Endothelial cell of umbilical vein (primary cell): ENCODE measurements around the gene STAB1. TPM values are rescaled to one million over a fixed set of nuclear protein-coding genes. Genes with fewer than 3 reads are reported as not detected.

Experiments used
- BruUV-seq: library from RNA; stranded (reverse); fragments of 400-500 nt; replicated peaks from 2 replicates; lab custom pipeline; 2021; lab: Mats Ljungman, UMichigan
- CTCF ChIA-PET: fragments of 300-600, 350-600 bp; sonication (Branson Sonifier 250); formaldehyde crosslinking; loops from one replicate; lab custom pipeline; 2021; ENCODE audit warnings: antibody characterized with exemption, inconsistent platforms; lab: Charles Lee
- POLR2A ChIA-PET: fragments of 300-600, 350-600 bp; sonication (Branson Sonifier 250); formaldehyde crosslinking; loops from one replicate; lab custom pipeline; 2021; ENCODE audit warnings: antibody characterized with exemption, inconsistent platforms; lab: Charles Lee
- DNase-seq: peaks from one replicate; pipeline ENCODE4 v3.0.0-alpha.2; 2011; ENCODE audit warnings: low read depth, low spot score
- FAIRE-seq: peaks from 2 replicates; lab custom pipeline; 2011; peaks lifted over from hg19 to GRCh38; lab: Jason Lieb, UNC
- H2AFZ ChIP-seq: 2 replicates; pipeline ENCODE4 v1.6.0; 2012; ENCODE audit warnings: low read depth, low read length, control low read depth, inconsistent platforms
- H3K27ac ChIP-seq: 2 replicates; pipeline ENCODE4 v1.5.1; 2011; ENCODE audit warnings: low read depth, mild to moderate bottlenecking, control low read depth, low read length, moderate library complexity; ENCODE audit not compliant: insufficient read depth
- H3K27me3 ChIP-seq, 2 experiments: 2 replicates each; pipeline versions ENCODE4 v1.6.0 to v1.6.1; 2011; ENCODE audit warnings: low read length in 2 of 2, mixed read lengths in 1 of 2; ENCODE audit not compliant: control insufficient read depth in 2 of 2, insufficient read depth in 2 of 2
- H3K36me3 ChIP-seq, 2 experiments: 2 replicates in 1 of 2; 3 replicates in 1 of 2; pipeline ENCODE4 v1.5.1; 2011; ENCODE audit warnings: low read length in 2 of 2, mild to moderate bottlenecking in 1 of 2, moderate library complexity in 1 of 2; ENCODE audit not compliant: control insufficient read depth in 2 of 2, insufficient read depth in 2 of 2; ENCODE audit errors: extremely low read depth in 1 of 2
- H3K4me1 ChIP-seq: 3 replicates; pipeline ENCODE4 v1.5.1; 2011; ENCODE audit warnings: mild to moderate bottlenecking, low read length; ENCODE audit not compliant: control insufficient read depth, insufficient read depth; ENCODE audit errors: extremely low read depth
- H3K4me2 ChIP-seq: 2 replicates; pipeline ENCODE4 v1.6.1; 2011; ENCODE audit warnings: low read length, control low read depth, mixed read lengths; ENCODE audit not compliant: insufficient read depth
- H3K4me3 ChIP-seq, 3 experiments: fragments of 200-600 bp in 1 of 3; sonication (generic), shearing (Covaris generic) in 1 of 3; replicated peaks in 1 of 3; 2 replicates each; pipeline ENCODE4 v1.5.1; 2011 to 2016; ENCODE audit warnings: control low read depth in 3 of 3, low read length in 3 of 3, mild to moderate bottlenecking in 2 of 3, inconsistent platforms in 1 of 3, low read depth in 1 of 3, moderate library complexity in 1 of 3; ENCODE audit not compliant: insufficient read depth in 1 of 3
- H3K79me2 ChIP-seq: 2 replicates; pipeline ENCODE4 v1.6.0; 2012; ENCODE audit warnings: low read length, inconsistent platforms; ENCODE audit not compliant: control insufficient read depth, insufficient read depth
- H3K9ac ChIP-seq: replicated peaks from 2 replicates; pipeline ENCODE3; 2011; ENCODE audit warnings: low read length, control low read depth; ENCODE audit not compliant: insufficient read depth; ENCODE audit errors: extremely low read depth
- H3K9me1 ChIP-seq: replicated peaks from 3 replicates; pipeline ENCODE4 v1.6.0; 2011; ENCODE audit warnings: mild to moderate bottlenecking, low read length; ENCODE audit not compliant: control insufficient read depth, insufficient read depth; ENCODE audit errors: extremely low read depth
- H3K9me3 ChIP-seq: replicated peaks from 2 replicates; pipeline ENCODE4 v1.5.1; 2012; ENCODE audit warnings: low read length, inconsistent platforms; ENCODE audit not compliant: control insufficient read depth, insufficient read depth
- H4K20me1 ChIP-seq: replicated peaks from 2 replicates; pipeline ENCODE3; 2011; ENCODE audit warnings: mild to moderate bottlenecking, low read length; ENCODE audit not compliant: control insufficient read depth, insufficient read depth; ENCODE audit errors: extremely low read depth
- JUN ChIP-seq: IDR thresholded peaks from 2 replicates; pipeline ENCODE4 v1.6.1; 2011; ENCODE audit warnings: borderline replicate concordance, low read depth; ENCODE audit not compliant: insufficient read length, insufficient read depth
- POLR2AphosphoS5 ChIP-seq: IDR thresholded peaks from 2 replicates; pipeline ENCODE4 v1.6.1; 2012; ENCODE audit warnings: low read depth, mild to moderate bottlenecking, control low read depth, low read length, moderate library complexity; ENCODE audit not compliant: insufficient read depth
- dilution Hi-C: fragments of 300-500 bp; cut with MboI; formaldehyde crosslinking; loops from one replicate; pipeline ENCODE4 v1.15.0; 2019; ENCODE audit warnings: low sequenced_read_pairs; ENCODE audit not compliant: extremely low pct_ligation_motif_present
- intact Hi-C: fragments of 100-400 bp; cut with micrococcal nuclease; formaldehyde crosslinking; loops from one replicate; pipeline ENCODE4 v1.10.0; 2022
- polyA plus RNA-seq, 4 experiments: library from polyadenylated mRNA; depleted of rRNA in 3 of 4; stranded (reverse) in 3 of 4; unstranded in 1 of 4; fragments of >200 nt; gene quantifications; 2 replicates each; pipeline versions ENCODE4 v1.2.1 to v1.2.3, GENCODE V29; 2011 to 2012; ENCODE audit warnings: missing spikeins in 1 of 4
- small RNA-seq: library from RNA; depleted of rRNA; stranded (forward); fragments of <200 nt; gene quantifications from one replicate; pipeline ENCODE3, GENCODE V24; 2012; ENCODE audit warnings: low replicate concordance, low read depth; ENCODE audit not compliant: insufficient read depth, insufficient read length
- total RNA-seq: library from RNA; stranded (reverse); gene quantifications from 2 replicates; pipeline ENCODE4 v1.2.3, GENCODE V29; 2021
- TF ChIP-seq, protein P1 (sequence below): IDR thresholded peaks from 2 replicates; pipeline ENCODE4 v1.6.1; 2011; ENCODE audit not compliant: insufficient read depth, insufficient read length

The STAB1 gene
- total and polyA plus RNA-seq, 2 donors (not counting 3 experiments of a cell fraction or from before 2014, with no cell fraction given) = 369 TPM

DNA sequence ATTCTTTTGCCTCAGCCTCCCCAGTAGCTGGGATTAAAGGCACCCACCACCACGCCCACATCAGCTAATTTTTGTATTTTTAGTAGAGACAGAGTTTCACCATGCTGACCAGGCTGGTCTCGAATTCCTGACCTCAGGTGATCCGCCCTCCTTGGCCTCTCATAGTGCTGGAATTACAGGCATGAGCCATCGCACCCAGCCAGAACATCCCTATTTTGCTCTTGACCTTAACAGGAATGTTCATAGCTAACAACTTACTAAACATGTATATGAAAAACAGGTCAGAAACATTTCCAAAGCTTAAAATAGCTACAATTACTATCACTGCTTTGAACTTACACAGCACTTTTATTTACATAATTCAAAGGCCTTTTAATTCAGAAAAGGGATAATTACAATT lies 74.9 kb downstream of the STAB1 start:
- CTCF ChIA-PET = interaction anchor here (0.8 to 2.0 kb wide), 3 partner anchors 10 to 25 kb away, joined by 3 to 4 read pairs (median 4); no protein-coding TSS in a partner anchor
- Histone ChIP-seq H3K36me3 (peaks cover 9% of the 10 kb centered on the region in 2 experiments), H3K9me3 (no peaks in the 10 kb centered on the region), H3K27ac (no peak overlapping the region), H3K4me2 (no peak overlapping the region), H2AFZ (no peak overlapping the region), H3K79me2 (no peaks in the 10 kb centered on the region), H3K9ac (no peak overlapping the region), H3K4me3 (no peak overlapping the region), H3K4me1 (no peaks in the 10 kb centered on the region), H3K9me1 (no peaks in the 10 kb centered on the region), H3K27me3 (no peaks in the 10 kb centered on the region), H4K20me1 (no peaks in the 10 kb centered on the region)
- TF ChIP-seq, protein P1, sequence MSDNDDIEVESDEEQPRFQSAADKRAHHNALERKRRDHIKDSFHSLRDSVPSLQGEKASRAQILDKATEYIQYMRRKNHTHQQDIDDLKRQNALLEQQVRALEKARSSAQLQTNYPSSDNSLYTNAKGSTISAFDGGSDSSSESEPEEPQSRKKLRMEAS = no peak
- no peak for TF ChIP-seq POLR2AphosphoS5
- no peak for TF ChIP-seq JUN
- BruUV-seq = no TSS peak
- POLR2A ChIA-PET = no interaction called here
- intact Hi-C loops = no loop called here
- DNase-seq (no peak), FAIRE-seq (no peak)
- dilution Hi-C loops = no loop called here

DNA sequence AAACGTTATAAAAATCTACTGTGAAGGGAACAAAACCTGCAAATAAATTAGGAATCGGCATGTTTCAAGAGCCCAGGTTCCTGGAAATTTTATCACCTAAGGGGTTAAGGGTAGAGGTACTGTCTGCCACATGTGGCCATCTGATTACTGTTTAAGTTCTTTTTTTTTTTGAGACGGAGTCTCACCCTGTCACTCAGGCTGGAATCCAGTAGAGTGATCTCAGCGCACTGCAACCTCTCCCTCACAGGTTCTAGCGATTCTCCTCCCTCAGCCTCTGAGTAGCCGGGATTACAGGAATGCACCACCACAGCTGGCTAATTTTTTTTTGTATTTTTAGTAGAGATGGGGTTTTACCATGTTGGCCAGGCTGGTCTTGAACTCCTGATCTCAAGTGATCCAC lies 77.1 kb downstream of the STAB1 start:
- intact Hi-C loops (no loop called here), dilution Hi-C loops (no loop called here)
- ChIA-PET POLR2A (no interaction called here), CTCF (no interaction called here)
- no peak for DNase-seq
- BruUV-seq = no TSS peak
- H3K9me1 ChIP-seq = no peaks in the 10 kb centered on the region
- H3K9me3 ChIP-seq = no peaks in the 10 kb centered on the region
- H3K36me3 ChIP-seq = peaks cover 5 to 11% of the 10 kb centered on the region in 2 experiments
- H3K9ac ChIP-seq = no peak overlapping the region
- H4K20me1 ChIP-seq = no peaks in the 10 kb centered on the region
- H3K27ac ChIP-seq = no peak overlapping the region
- no peaks in the 10 kb centered on the region for H3K27me3 ChIP-seq
- H3K4me1 ChIP-seq = no peaks in the 10 kb centered on the region
- H3K4me3 ChIP-seq = no peak overlapping the region
- no peak for TF ChIP-seq POLR2AphosphoS5
- no peaks in the 10 kb centered on the region for H3K79me2 ChIP-seq
- H3K4me2 ChIP-seq = no peak overlapping the region
- no peak for FAIRE-seq
- H2AFZ ChIP-seq = no peak overlapping the region

Small RNAs within 50 kb of the gene (small RNA-seq; reads per million reads assigned to genes)
- gene RNU6-856P (not detected), gene RNU6ATAC16P (not detected)

Other genes with a start within 250 kb of the STAB1 start
- gene PPM1M, start 249.6 kb upstream of the STAB1 start, total RNA-seq = 13.0 and 13.7 TPM in 2 replicates
- 17.5 and 19.4 TPM in 2 replicates for gene PPM1M, start 249.6 kb upstream of the STAB1 start, polyA plus RNA-seq
- gene WDR82, start 216.7 kb upstream of the STAB1 start, total RNA-seq = 71.3 and 71.8 TPM in 2 replicates
- gene WDR82, start 216.7 kb upstream of the STAB1 start, polyA plus RNA-seq = 30.7 and 39.9 TPM in 2 replicates
- 20.9 and 24.1 TPM in 2 replicates for gene GLYCTK, start 207.5 kb upstream of the STAB1 start, total RNA-seq
- 35.4 and 43.6 TPM in 2 replicates for gene GLYCTK, start 207.5 kb upstream of the STAB1 start, polyA plus RNA-seq
- gene DNAH1, start 179.0 kb upstream of the STAB1 start, total RNA-seq = 5.0 and 5.8 TPM in 2 replicates
- 6.0 and 7.4 TPM in 2 replicates for gene DNAH1, start 179.0 kb upstream of the STAB1 start, polyA plus RNA-seq
- 90.4 and 91.0 TPM in 2 replicates for gene BAP1, start 85.3 kb upstream of the STAB1 start, total RNA-seq
- gene BAP1, start 85.3 kb upstream of the STAB1 start, polyA plus RNA-seq = 82.5 and 89.6 TPM in 2 replicates
- gene PHF7, start 84.7 kb upstream of the STAB1 start, total RNA-seq = 6.5 and 7.8 TPM in 2 replicates
- 3.0 and 4.6 TPM in 2 replicates for gene PHF7, start 84.7 kb upstream of the STAB1 start, polyA plus RNA-seq
- gene SEMA3G, start 50.2 kb upstream of the STAB1 start, total RNA-seq = 22.6 and 24.6 TPM in 2 replicates
- 27.9 and 34.0 TPM in 2 replicates for gene SEMA3G, start 50.2 kb upstream of the STAB1 start, polyA plus RNA-seq
- gene TNNC1, start 41.3 kb upstream of the STAB1 start, total RNA-seq = not detected in 2 replicates
- 0.12 TPM in 1 of 2 replicates, not detected in the other for gene TNNC1, start 41.3 kb upstream of the STAB1 start, polyA plus RNA-seq
- 153 and 156 TPM in 2 replicates for gene NISCH, start 39.7 kb upstream of the STAB1 start, total RNA-seq
- gene NISCH, start 39.7 kb upstream of the STAB1 start, polyA plus RNA-seq = 178 and 196 TPM in 2 replicates
- 298 and 327 TPM in 2 replicates for gene NT5DC2, start 38.5 kb downstream of the STAB1 start, total RNA-seq
- 402 and 516 TPM in 2 replicates for gene NT5DC2, start 38.5 kb downstream of the STAB1 start, polyA plus RNA-seq
- gene UQCC5, start 41.3 kb downstream of the STAB1 start, total RNA-seq = 22.6 and 34.6 TPM in 2 replicates
- gene UQCC5, start 41.3 kb downstream of the STAB1 start, polyA plus RNA-seq = 9.9 and 28.2 TPM in 2 replicates
- 77.1 and 87.1 TPM in 2 replicates for gene PBRM1, start 190.6 kb downstream of the STAB1 start, total RNA-seq
- gene PBRM1, start 190.6 kb downstream of the STAB1 start, polyA plus RNA-seq = 18.2 and 26.7 TPM in 2 replicates
- gene GNL3, start 190.7 kb downstream of the STAB1 start, total RNA-seq = 109 and 111 TPM in 2 replicates
- gene GNL3, start 190.7 kb downstream of the STAB1 start, polyA plus RNA-seq = 21.0 and 27.8 TPM in 2 replicates
- gene GLT8D1, start 210.5 kb downstream of the STAB1 start, total RNA-seq = 69.9 and 73.5 TPM in 2 replicates
- gene GLT8D1, start 210.5 kb downstream of the STAB1 start, polyA plus RNA-seq = 61.8 and 63.7 TPM in 2 replicates
- gene SPCS1, start 210.8 kb downstream of the STAB1 start, total RNA-seq = 100 and 107 TPM in 2 replicates
- gene SPCS1, start 210.8 kb downstream of the STAB1 start, polyA plus RNA-seq = 159 and 240 TPM in 2 replicates